ENCODE measurements around the gene TIMM8A.
A peak's percentile ranks its signal among the peaks of the same experiment; 100 is the strongest.
"Not testable (repeated sequence)": the region's sequence is repeated elsewhere in the genome, so short reads cannot be mapped to it uniquely, and the experiment has no call there.

TIMM8A gene

GRCh38 chrX:101359966-101360365 lies 11.4 kb upstream of the TIMM8A start:
- no peak for DNase-seq (ENCODE audit: low spot score)

DNA sequence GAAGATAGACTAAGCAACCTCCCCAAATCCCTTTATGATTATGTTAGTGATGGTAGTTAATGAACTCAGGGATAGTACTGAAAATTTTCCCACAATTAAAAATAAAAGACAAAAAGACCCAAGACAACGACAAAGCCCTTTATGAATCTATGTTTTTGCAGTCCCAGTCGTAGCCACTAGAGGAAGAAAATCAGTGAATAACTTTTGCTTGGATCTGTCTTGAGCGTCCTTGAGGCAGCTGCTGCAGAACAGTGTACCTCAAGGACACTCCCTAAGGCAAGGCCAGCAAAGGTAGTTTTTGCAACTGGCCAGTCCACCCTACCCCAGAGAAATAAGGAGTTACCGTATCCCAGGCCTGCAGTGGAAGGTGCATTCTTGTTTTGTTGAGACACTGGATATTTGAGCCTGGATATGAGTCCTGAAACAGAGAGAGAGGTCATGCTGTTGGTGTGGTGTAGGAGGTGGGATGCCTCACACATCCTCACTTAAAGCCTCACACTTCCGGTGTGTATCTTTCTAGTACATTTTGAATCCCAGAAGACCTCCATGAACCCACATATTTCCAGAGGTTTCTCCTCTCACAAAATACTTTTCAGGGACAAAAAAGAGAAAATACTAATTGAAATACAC lies 8.7 kb upstream of the TIMM8A start:
- DNase-seq (ENCODE audit: low spot score) = no peak

DNA sequence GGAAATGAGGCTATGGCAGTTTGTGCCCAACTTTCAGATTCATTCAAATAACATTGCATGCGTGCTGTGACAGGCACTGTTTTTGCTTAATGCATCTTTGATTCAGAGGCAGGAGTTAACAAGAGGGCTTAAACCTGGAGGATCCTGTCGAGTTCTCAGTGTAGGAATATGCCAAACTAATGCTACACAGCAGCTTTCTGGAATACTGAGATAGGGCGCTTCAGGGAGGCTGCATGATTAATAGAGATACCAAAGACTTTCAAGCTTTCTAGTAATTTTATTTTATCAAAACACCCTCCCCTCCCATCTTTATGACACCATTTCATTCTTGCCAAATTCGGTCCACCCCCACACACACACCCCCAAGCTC lies 636 bp upstream of the TIMM8A start:
- DNase-seq (ENCODE audit: low spot score) = no peak

DNA sequence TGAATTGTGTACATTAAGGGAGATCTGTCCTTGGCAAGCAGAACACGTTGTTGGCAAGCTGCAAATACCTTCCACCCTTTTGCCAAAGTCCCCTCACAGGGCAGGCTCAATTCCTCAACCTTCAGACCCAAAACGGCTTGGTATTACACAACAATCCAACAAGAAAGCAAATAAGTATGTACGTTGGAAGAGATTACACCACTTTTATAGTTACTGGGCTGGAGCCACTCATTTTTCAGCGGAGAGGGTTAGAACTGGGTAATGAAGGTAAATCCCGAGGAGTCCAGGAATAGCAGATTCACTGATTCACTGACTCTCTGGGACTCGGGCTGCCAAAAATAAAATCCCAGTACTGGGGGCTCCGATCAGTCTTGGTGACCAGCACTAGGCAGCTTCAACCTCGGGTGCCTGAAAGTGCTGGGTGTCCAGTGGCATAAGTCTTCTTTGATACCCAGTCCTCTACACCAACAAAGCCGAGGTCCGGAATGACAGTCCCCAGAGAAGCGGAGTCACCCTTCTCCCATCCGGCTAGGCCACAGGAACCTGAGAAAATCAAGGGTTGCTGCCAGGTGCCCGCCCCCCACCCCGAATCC lies 587 bp downstream of the TIMM8A start:
- DNase-seq (ENCODE audit: low spot score) = peak; percentile 20

DNA sequence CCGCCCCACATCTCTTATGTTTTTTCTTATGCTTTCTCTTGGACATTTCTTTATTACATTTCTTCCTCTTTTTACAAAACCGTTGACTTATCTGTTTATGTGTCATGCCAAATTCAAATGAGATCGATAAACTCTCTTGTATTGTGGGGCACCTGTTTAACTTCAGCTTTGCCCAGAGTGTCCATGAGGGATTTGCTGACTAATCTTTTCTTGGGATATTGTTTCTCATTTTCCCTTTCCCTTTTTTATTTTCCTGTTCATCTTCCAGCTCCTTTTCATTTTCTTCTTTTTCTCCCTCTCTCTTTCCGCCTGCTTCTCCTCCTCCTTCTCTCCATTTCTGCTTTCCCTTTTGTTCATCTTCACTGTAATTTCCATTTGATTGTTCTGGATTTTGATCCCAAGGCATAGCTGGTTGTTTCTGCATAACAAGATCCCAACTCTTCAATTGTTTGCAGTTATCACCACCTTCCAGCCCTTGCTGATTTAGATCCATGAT lies 10.7 kb downstream of the TIMM8A start:
- no peak for DNase-seq (ENCODE audit: low spot score)

- not testable (repeated sequence) for DNase-seq (ENCODE audit: low spot score)
These were observed 14.2 kb downstream of the TIMM8A start for GRCh38 chrX:101334310-101334709.

DNA sequence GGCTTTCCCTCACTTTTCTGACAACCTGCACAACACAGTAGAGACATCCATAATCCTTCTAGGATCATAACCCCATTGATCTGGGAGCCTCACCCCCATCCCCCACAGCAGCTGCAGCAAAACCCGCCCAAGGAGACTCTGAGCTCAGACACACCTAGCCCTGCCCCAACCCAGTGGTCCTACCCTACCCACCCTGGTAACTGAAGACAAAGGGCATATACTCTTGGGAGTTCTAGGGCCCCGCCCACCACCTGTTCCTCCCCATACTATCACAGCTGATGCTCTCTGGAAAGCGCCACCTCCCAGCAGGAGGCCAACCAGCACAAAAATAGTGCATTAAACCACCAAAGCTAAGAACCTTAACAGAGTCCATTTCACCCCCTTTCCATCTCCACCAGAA lies 21.9 kb downstream of the TIMM8A start:
- DNase-seq (ENCODE audit: low spot score) = not testable (repeated sequence)

GRCh38 chrX:101303790-101304189 lies 44.8 kb downstream of the TIMM8A start:
- DNase-seq (ENCODE audit: low spot score) = no peak
